Omental fat pad (tissue), 4 donors: Measurements from ENCODE around the gene CLCN3. TPM values are rescaled to one million over a fixed set of nuclear protein-coding genes. Genes with fewer than 3 reads are reported as not detected.
"Not testable (repeated sequence)": the region's sequence is repeated elsewhere in the genome, so short reads cannot be mapped to it uniquely, and the experiment has no call there.

Experiments
- ATAC-seq: fragments of 150-250 bp; one replicate; pipeline ENCODE4 v1.9.1; 2016; ENCODE audit warnings: mild to moderate bottlenecking, moderate library complexity; ENCODE audit not compliant: low FRiP score
- DNase-seq: peaks from one replicate; pipeline ENCODE4 v3.0.0-alpha.2; 2019; ENCODE audit warnings: low spot score
- CTCF ChIP-seq, 3 donors: fragments of 450-650 bp; IDR thresholded peaks; one replicate each; pipeline ENCODE4 v1.5.1; 2016 to 2017; ENCODE audit warnings: antibody characterized with exemption in 3 of 3, mild to moderate bottlenecking in 3 of 3, moderate library complexity in 2 of 3
- total RNA-seq, 4 donors: library from RNA; depleted of rRNA; stranded (reverse); fragments of >200 nt; gene quantifications; one replicate each; pipeline ENCODE4 v1.1.0, GENCODE V29; 2016

CLCN3 gene
- total RNA-seq, 4 donors from 2014 or later = 18.3 to 30.6 (median 30.1) TPM

GRCh38 chr4:169730564-169730963, 110.2 kb downstream of the CLCN3 start:
- TF ChIP-seq CTCF (IDR thresholded peaks at IDR 0.05) = no peak
- DNase-seq (no peak), ATAC-seq (no peak)

GRCh38 chr4:169738604-169739003, 118.2 kb downstream of the CLCN3 start:
- not testable (repeated sequence) for DNase-seq, ATAC-seq

- ATAC-seq (no peak), DNase-seq (no peak)
- TF ChIP-seq CTCF (IDR thresholded peaks at IDR 0.05) = no peak
Observed at GRCh38 chr4:169741569-169741968, 121.2 kb downstream of the CLCN3 start.

- DNase-seq = no peak
- TF ChIP-seq CTCF (IDR thresholded peaks at IDR 0.05) = no peak
- no peak for ATAC-seq
Observed at GRCh38 chr4:169744601-169745000, 124.2 kb downstream of the CLCN3 start.

- no peak for TF ChIP-seq CTCF (IDR thresholded peaks at IDR 0.05)
- DNase-seq = no peak
- no peak for ATAC-seq
Observed at GRCh38 chr4:169745291-169745690, 124.9 kb downstream of the CLCN3 start.

GRCh38 chr4:169756971-169757574, 136.7 kb downstream of the CLCN3 start:
- ATAC-seq (peak; percentile 7), DNase-seq (peak; percentile 24)
- TF ChIP-seq CTCF (IDR thresholded peaks at IDR 0.05) = no peak

GRCh38 chr4:169757575-169758184, 137.3 kb downstream of the CLCN3 start, which contains the start of gene HPF1:
Gene HPF1, minus strand, starts transcription at chr4:169757944. Its CDS starts 67 bp downstream, at chr4:169757877.
- peak; percentile 97 for ATAC-seq
- TF ChIP-seq CTCF (IDR thresholded peaks at IDR 0.05) = no peak
- peak; percentile 89 for DNase-seq
